OCI-LY7 (cell line): ENCODE measurements around the gene CES5A. TPM values are rescaled to one million over a fixed set of nuclear protein-coding genes. Genes with fewer than 3 reads are reported as not detected.

Experiments used
- BruUV-seq: library from RNA; stranded (reverse); fragments of 400-500 nt; replicated peaks from 2 replicates; lab custom pipeline; 2021; lab: Mats Ljungman, UMichigan
- CTCF ChIA-PET: fragments of 300-600 bp; sonication (Branson Sonifier 250); formaldehyde crosslinking; loops from one replicate; lab custom pipeline; 2022; ENCODE audit warnings: antibody characterized with exemption; ENCODE audit not compliant: unreplicated experiment; lab: Charles Lee
- POLR2A ChIA-PET: fragments of 300-600 bp; sonication (Branson Sonifier 250); formaldehyde crosslinking; loops from one replicate; lab custom pipeline; 2022; ENCODE audit warnings: antibody characterized with exemption; lab: Charles Lee
- DNase-seq: peaks from one replicate; pipeline ENCODE4 v3.0.0-alpha.2; 2015; ENCODE audit warnings: low spot score
- H2AFZ ChIP-seq: fragments of 200-600 bp; sonication (generic), shearing (Covaris generic); 2 replicates; pipeline ENCODE4 v1.6.1; 2014; ENCODE audit warnings: mild to moderate bottlenecking, antibody characterized with exemption, low read length, moderate library complexity
- H3K27ac ChIP-seq: fragments of 200-600 bp; sonication (generic); 2 replicates; pipeline ENCODE4 v1.5.1; 2014; ENCODE audit warnings: mixed run types, low read depth, mild to moderate bottlenecking, moderate library complexity, low read length, inconsistent platforms; ENCODE audit not compliant: poor library complexity, severe bottlenecking
- H3K36me3 ChIP-seq: fragments of 200-600 bp; sonication (generic); 2 replicates; pipeline ENCODE4 v1.6.1; 2014; ENCODE audit warnings: mild to moderate bottlenecking, antibody characterized with exemption, low read length, moderate library complexity, mixed read lengths; ENCODE audit not compliant: insufficient read depth
- H3K4me1 ChIP-seq: fragments of 200-600 bp; sonication (generic); 2 replicates; pipeline ENCODE4 v1.5.1; 2014; ENCODE audit warnings: mild to moderate bottlenecking, low read length; ENCODE audit not compliant: insufficient read depth, poor library complexity, severe bottlenecking
- H3K4me2 ChIP-seq: fragments of 200-600 bp; sonication (generic); 2 replicates; pipeline ENCODE4 v1.6.1; 2014; ENCODE audit warnings: mild to moderate bottlenecking, low read length
- H3K4me3 ChIP-seq: fragments of 200-600 bp; sonication (generic); 2 replicates; pipeline ENCODE4 v1.5.1; 2014; ENCODE audit warnings: mild to moderate bottlenecking, low read depth, low read length; ENCODE audit not compliant: poor library complexity, severe bottlenecking
- H3K79me2 ChIP-seq: fragments of 200-600 bp; sonication (generic); 2 replicates; pipeline ENCODE4 v1.6.1; 2016; ENCODE audit warnings: low read depth, mild to moderate bottlenecking, low read length, moderate library complexity, mixed read lengths; ENCODE audit not compliant: insufficient read depth
- H3K9me2 ChIP-seq: fragments of 200-600 bp; sonication (generic); 2 replicates; pipeline ENCODE4 v1.6.1; 2016; ENCODE audit warnings: mild to moderate bottlenecking, low read length, mixed read lengths; ENCODE audit not compliant: insufficient read depth
- H3K9me3 ChIP-seq: fragments of 200-600 bp; sonication (generic); 2 replicates; pipeline ENCODE4 v1.6.1; 2014; ENCODE audit warnings: mild to moderate bottlenecking, mixed run types, low read length, mixed read lengths
- H4K20me1 ChIP-seq: fragments of 200-600 bp; sonication (generic); 2 replicates; pipeline ENCODE4 v1.6.1; 2014; ENCODE audit warnings: mild to moderate bottlenecking, antibody characterized with exemption, low read length, moderate library complexity, mixed read lengths; ENCODE audit not compliant: insufficient read depth
- EZH2phosphoT487 ChIP-seq: fragments of 200-600 bp; sonication (generic); IDR thresholded peaks from 2 replicates; pipeline ENCODE4 v1.6.1; 2018; ENCODE audit warnings: low read depth, borderline replicate concordance, mild to moderate bottlenecking, mixed run types, antibody characterized with exemption, low read length, moderate library complexity, mixed read lengths
- intact Hi-C: fragments of 100-400 bp; cut with micrococcal nuclease; formaldehyde crosslinking; loops from one replicate; pipeline ENCODE4 v1.10.0; 2022; ENCODE audit not compliant: unreplicated experiment
- total RNA-seq, 2 experiments: library from RNA; depleted of rRNA in 1 of 2; stranded (reverse); fragments of >200 nt in 1 of 2; shearing (Covaris generic) in 1 of 2; gene quantifications; 2 replicates each; pipeline ENCODE4 v1.2.3, GENCODE V29; 2014 to 2022
- TF ChIP-seq, protein P1 (sequence below): fragments of 200-600 bp; sonication (generic); conservative IDR thresholded peaks from 2 replicates; pipeline ENCODE4 v1.5.1; 2014; ENCODE audit warnings: mild to moderate bottlenecking, antibody characterized with exemption, low read length, moderate library complexity, mixed read lengths

The CES5A gene
- total RNA-seq, 2 experiments from 2014 or later, result not detected

DNA sequence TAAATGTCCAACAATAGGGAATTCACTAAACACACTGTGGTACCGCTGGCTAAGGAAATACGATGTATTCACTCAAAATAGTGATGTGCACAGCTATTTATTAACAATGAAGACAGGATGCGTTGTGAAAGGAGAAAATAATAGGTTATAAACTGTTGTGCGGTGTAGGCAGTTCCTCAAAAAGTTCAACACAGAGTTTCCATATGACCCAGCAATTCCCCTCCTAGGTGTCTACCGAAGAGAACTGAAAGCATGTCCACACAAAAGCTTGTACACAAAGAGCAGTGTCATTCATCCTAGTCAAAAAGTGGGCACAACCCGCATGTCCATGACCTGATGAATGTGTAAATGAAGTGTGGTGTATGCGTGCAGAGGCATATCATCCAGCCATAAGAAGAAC, 41.1 kb downstream of the CES5A start:
- no TSS peak for BruUV-seq
- Histone ChIP-seq H4K20me1 (no peaks in the 10 kb centered on the region), H2AFZ (no peak overlapping the region), H3K4me2 (no peak overlapping the region), H3K79me2 (no peaks in the 10 kb centered on the region), H3K27ac (no peak overlapping the region), H3K9me2 (no peaks in the 10 kb centered on the region), H3K9me3 (no peaks in the 10 kb centered on the region), H3K4me3 (no peak overlapping the region), H3K4me1 (no peaks in the 10 kb centered on the region), H3K36me3 (no peaks in the 10 kb centered on the region)
- no peak for DNase-seq
- no peak for TF ChIP-seq EZH2phosphoT487
- TF ChIP-seq, protein P1, sequence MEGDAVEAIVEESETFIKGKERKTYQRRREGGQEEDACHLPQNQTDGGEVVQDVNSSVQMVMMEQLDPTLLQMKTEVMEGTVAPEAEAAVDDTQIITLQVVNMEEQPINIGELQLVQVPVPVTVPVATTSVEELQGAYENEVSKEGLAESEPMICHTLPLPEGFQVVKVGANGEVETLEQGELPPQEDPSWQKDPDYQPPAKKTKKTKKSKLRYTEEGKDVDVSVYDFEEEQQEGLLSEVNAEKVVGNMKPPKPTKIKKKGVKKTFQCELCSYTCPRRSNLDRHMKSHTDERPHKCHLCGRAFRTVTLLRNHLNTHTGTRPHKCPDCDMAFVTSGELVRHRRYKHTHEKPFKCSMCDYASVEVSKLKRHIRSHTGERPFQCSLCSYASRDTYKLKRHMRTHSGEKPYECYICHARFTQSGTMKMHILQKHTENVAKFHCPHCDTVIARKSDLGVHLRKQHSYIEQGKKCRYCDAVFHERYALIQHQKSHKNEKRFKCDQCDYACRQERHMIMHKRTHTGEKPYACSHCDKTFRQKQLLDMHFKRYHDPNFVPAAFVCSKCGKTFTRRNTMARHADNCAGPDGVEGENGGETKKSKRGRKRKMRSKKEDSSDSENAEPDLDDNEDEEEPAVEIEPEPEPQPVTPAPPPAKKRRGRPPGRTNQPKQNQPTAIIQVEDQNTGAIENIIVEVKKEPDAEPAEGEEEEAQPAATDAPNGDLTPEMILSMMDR, result no peak
- ChIA-PET CTCF (no interaction called here), POLR2A (interaction anchor here (0.5 kb wide), 1 partner anchor 392 kb away, joined by 3 read pairs; no protein-coding TSS in a partner anchor)
- intact Hi-C loops, result no loop called here

DNA sequence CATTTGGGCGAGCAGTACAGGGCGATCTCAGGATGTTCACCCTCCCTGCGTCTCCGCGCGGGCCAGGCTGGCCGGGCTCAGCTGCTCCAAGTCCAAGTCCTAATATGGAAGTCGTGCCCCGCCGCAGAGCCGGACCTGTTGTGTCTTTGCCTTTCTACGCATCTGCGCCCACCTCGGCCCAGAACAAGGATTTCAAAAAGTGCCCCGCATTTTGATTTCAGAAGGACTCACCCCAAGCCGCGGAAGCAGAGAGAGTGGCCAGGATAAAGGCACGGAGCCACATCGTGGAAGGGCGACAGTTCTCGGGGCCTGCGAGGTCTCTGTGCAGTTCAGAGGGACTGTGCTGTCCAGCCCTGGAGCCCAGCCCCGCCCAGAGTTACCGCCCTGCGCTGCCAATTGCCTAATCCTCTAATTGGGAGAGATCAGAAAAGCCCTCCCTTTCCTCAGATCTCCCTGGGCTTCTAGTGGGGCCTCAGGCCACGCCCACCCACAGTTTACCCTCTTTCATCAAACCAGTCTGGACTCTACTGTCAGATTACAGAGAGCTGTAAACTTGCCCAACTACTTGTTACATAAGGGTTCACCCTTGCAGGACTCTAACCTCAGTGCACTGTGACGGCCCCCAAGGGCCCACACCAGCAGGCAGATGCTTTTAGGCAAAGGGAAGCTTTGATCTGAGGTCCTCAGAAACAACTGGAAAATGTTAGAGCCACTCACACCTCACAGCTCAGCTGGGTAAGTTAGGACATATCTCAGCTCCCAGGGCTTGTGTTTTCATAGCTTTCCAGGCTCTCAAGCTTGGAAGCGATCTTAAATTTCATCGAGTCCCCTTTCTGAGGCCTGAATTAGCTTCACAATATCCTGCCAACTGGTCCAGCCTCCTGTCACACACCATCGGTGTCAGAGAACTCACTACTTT, 42.1 kb downstream of the CES5A start, which contains the start of gene CES1:
CES1 (minus strand) TSS at position 324 of the 919 bp plus-strand sequence; CDS start at position 283, 41 bp downstream.
- Histone ChIP-seq H3K4me1 (no peaks in the 10 kb centered on the region), H4K20me1 (no peaks in the 10 kb centered on the region), H3K9me3 (no peaks in the 10 kb centered on the region), H3K9me2 (no peaks in the 10 kb centered on the region), H3K79me2 (no peaks in the 10 kb centered on the region), H3K36me3 (no peaks in the 10 kb centered on the region), H2AFZ (no peak within 1 kb of the TSS), H3K4me2 (no peak within 1 kb of the TSS), H3K4me3 (no peak within 1 kb of the TSS), H3K27ac (no peak within 1 kb of the TSS)
- BruUV-seq, result no TSS peak
- no peak for TF ChIP-seq EZH2phosphoT487
- TF ChIP-seq, protein P1, result no peak
- POLR2A ChIA-PET, result interaction anchor here (0.6 kb wide), 1 partner anchor 723 kb away, joined by 3 read pairs; no protein-coding TSS in a partner anchor
- intact Hi-C loops, result no loop called here
- CTCF ChIA-PET, result no interaction called here
- DNase-seq, result no peak

DNA sequence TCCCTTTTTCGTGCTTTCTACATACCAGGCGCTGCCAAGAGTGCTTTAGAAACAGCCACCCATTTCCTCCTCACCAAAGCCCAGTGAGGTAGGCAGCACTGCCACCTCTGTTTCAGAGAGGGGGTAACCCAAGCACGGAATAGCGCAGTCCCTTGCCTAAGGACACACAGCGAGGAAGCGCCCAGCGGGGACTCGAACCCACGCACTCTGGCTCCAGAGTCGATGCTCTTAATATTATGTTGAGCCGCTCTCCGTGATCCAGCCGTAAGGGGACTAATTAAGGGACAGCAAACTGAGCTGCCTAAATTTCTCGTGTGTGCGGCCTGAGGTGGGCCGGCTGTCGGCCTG, 42.8 kb downstream of the CES5A start:
- no peak overlapping the region for H3K4me3 ChIP-seq
- H3K4me1 ChIP-seq, result no peaks in the 10 kb centered on the region
- H3K4me2 ChIP-seq, result no peak overlapping the region
- H3K9me2 ChIP-seq, result no peaks in the 10 kb centered on the region
- BruUV-seq, result no TSS peak
- H4K20me1 ChIP-seq, result no peaks in the 10 kb centered on the region
- intact Hi-C loops, result no loop called here
- ChIA-PET CTCF (no interaction called here), POLR2A (no interaction called here)
- H3K36me3 ChIP-seq, result no peaks in the 10 kb centered on the region
- H3K9me3 ChIP-seq, result no peaks in the 10 kb centered on the region
- no peak overlapping the region for H2AFZ ChIP-seq
- no peak for TF ChIP-seq EZH2phosphoT487
- TF ChIP-seq, protein P1, result no peak
- no peak for DNase-seq
- H3K79me2 ChIP-seq, result no peaks in the 10 kb centered on the region
- no peak overlapping the region for H3K27ac ChIP-seq
